ENCODE measurements around the gene ATP6V1A. TPM values are rescaled to one million over a fixed set of nuclear protein-coding genes. Genes with fewer than 3 reads are reported as not detected.

The ATP6V1A gene
- total RNA-seq, 4 donors from 2014 or later = 28.8 to 38.1 (median 34.2) TPM

GRCh38 chr3:113745756-113746547 is 883 bp upstream of the ATP6V1A start, which contains the start of gene NAA50:
Gene NAA50, minus strand, starts transcription at chr3:113746249. Its CDS starts 300 bp downstream, at chr3:113745949.
- H3K27ac ChIP-seq = peak within 1 kb of the TSS; percentile 94 to 99 (median 98)
- peak; percentile 6 to 26 (median 8) for TF ChIP-seq CTCF (IDR thresholded peaks at IDR 0.05)
- peak in 1 of 2 donors; percentile 90 for TF ChIP-seq EP300 (IDR thresholded peaks at IDR 0.05)
- TF ChIP-seq POLR2A (IDR thresholded peaks at IDR 0.05) = peak; percentile 80 to 83
- no peaks in the 10 kb centered on the region for H3K27me3 ChIP-seq
- H3K4me1 ChIP-seq = peaks cover 0 to 70% (median 26%) of the 10 kb centered on the region in 4 donors
- peak within 1 kb of the TSS; percentile 73 to 98 (median 95) for H3K4me3 ChIP-seq
- DNase-seq (ENCODE audit: low spot score in 2 of 2) = peak; percentile 87 to 93
- WGBS, 2 donors = 0% methylated on average over 41 to 58 of the region's 72 CpGs
- H3K36me3 ChIP-seq = no peaks in the 10 kb centered on the region
- H3K9me3 ChIP-seq = no peaks in the 10 kb centered on the region

GRCh38 chr3:113747283-113748046 is 630 bp downstream of the ATP6V1A start:
- Histone ChIP-seq H3K4me3 (peak overlapping the region; percentile 73 to 98 (median 95)), H3K4me1 (peaks cover 0 to 56% (median 26%) of the 10 kb centered on the region in 4 donors), H3K36me3 (no peaks in the 10 kb centered on the region), H3K27ac (peak overlapping the region; percentile 94 to 99 (median 98)), H3K9me3 (no peaks in the 10 kb centered on the region), H3K27me3 (no peaks in the 10 kb centered on the region)
- no peak for DNase-seq (ENCODE audit: low spot score in 2 of 2)
- 2 to 3% methylated on average over 18 of the region's 18 CpGs for WGBS, 2 donors
- TF ChIP-seq CTCF (IDR thresholded peaks at IDR 0.05) = no peak
- no peak for TF ChIP-seq POLR2A (IDR thresholded peaks at IDR 0.05)
- no peak for TF ChIP-seq EP300 (IDR thresholded peaks at IDR 0.05)

- H3K36me3 ChIP-seq = no peaks in the 10 kb centered on the region
- H3K9me3 ChIP-seq = no peaks in the 10 kb centered on the region
- DNase-seq (ENCODE audit: low spot score in 2 of 2) = no peak
- no peak for TF ChIP-seq EP300 (IDR thresholded peaks at IDR 0.05)
- TF ChIP-seq POLR2A (IDR thresholded peaks at IDR 0.05) = no peak
- no peak for TF ChIP-seq CTCF (IDR thresholded peaks at IDR 0.05)
- no peak overlapping the region for H3K4me3 ChIP-seq
- no peaks in the 10 kb centered on the region for H3K27me3 ChIP-seq
- no peak overlapping the region for H3K27ac ChIP-seq
- H3K4me1 ChIP-seq = peaks cover 0 to 45% (median 11%) of the 10 kb centered on the region in 4 donors
Measured at GRCh38 chr3:113751141-113751540, 4.3 kb downstream of the ATP6V1A start.

GRCh38 chr3:113753376-113753985 is 6.6 kb downstream of the ATP6V1A start:
- no peaks in the 10 kb centered on the region for H3K27me3 ChIP-seq
- TF ChIP-seq EP300 (IDR thresholded peaks at IDR 0.05) (no peak), CTCF (IDR thresholded peaks at IDR 0.05) (no peak), POLR2A (IDR thresholded peaks at IDR 0.05) (no peak)
- no peak overlapping the region for H3K4me3 ChIP-seq
- H3K9me3 ChIP-seq = peaks cover 0 to 6% (median 2%) of the 10 kb centered on the region in 4 donors
- WGBS, 2 donors = 58 to 66% methylated on average over 4 of the region's 4 CpGs
- H3K27ac ChIP-seq = no peak overlapping the region
- peaks cover 0 to 5% (median 0%) of the 10 kb centered on the region in 3 donors for H3K36me3 ChIP-seq
- no peak for DNase-seq (ENCODE audit: low spot score in 2 of 2)
- H3K4me1 ChIP-seq = peaks cover 0 to 34% (median 7%) of the 10 kb centered on the region in 4 donors

Data from tibial nerve (tissue), 4 donors.